ENCODE data around the gene KRTDAP. TPM values are rescaled to one million over a fixed set of nuclear protein-coding genes. Genes with fewer than 3 reads are reported as not detected.
A peak's percentile ranks its signal among the peaks of the same experiment; 100 is the strongest.

KRTDAP gene
- polyA plus RNA-seq, 1 of the 3 experiments (the other 2 are of a cell fraction): not detected

- Histone ChIP-seq H3F3A (replicated peaks; ENCODE audit: insufficient read depth) (no peaks in the 10 kb centered on the region), H3K4me2 (no peak overlapping the region), H3K27ac (ENCODE audit: low read depth in 2 of 2, low read length in 1 of 2) (no peak overlapping the region), H3K9me2 (no peaks in the 10 kb centered on the region), H3K36me3 (replicated peaks in 1 of 2; ENCODE audit: control insufficient read depth in 1 of 2, insufficient read depth in 2 of 2, low read length in 1 of 2) (no peaks in the 10 kb centered on the region), H3K27me3 (ENCODE audit: insufficient read depth) (peaks cover 89% of the 10 kb centered on the region), H3K4me1 (ENCODE audit: control insufficient read depth in 1 of 2, insufficient read depth in 2 of 2, low read depth in 1 of 2, low read length in 1 of 2) (peaks cover 0 to 2% of the 10 kb centered on the region in 2 experiments; a peak in 1 of 4 replicates), H3K9ac (no peak overlapping the region), H3K9me3 (no peaks in the 10 kb centered on the region), H4K20me1 (ENCODE audit: insufficient read depth) (no peaks in the 10 kb centered on the region), H2AFZ (ENCODE audit: low read depth) (no peak overlapping the region), H3K4me3 (ENCODE audit: low read depth in 2 of 2, low read length in 1 of 2) (no peak overlapping the region), H3K79me2 (ENCODE audit: insufficient read depth) (no peaks in the 10 kb centered on the region)
- peak; percentile 87 for DNase-seq
- TF ChIP-seq REST (IDR thresholded peaks at IDR 0.05; ENCODE audit: low read depth, low read length) (peak; percentile 60; the same call in 1 of the 2 replicates), NRF1 (IDR thresholded peaks at IDR 0.05; ENCODE audit: low read depth, low read length) (no peak), TAF1 (IDR thresholded peaks at IDR 0.05; ENCODE audit: borderline replicate concordance, low read depth, low read length) (no peak), ELF1 (IDR thresholded peaks at IDR 0.05) (no peak), YY1 (IDR thresholded peaks at IDR 0.05; ENCODE audit: low read depth) (no peak), SMC3 (IDR thresholded peaks at IDR 0.05; ENCODE audit: low read depth, low read length) (peak; percentile 81), TEAD4 (IDR thresholded peaks at IDR 0.05; ENCODE audit: borderline replicate concordance, insufficient read depth) (no peak), USF2 (IDR thresholded peaks at IDR 0.05; ENCODE audit: borderline replicate concordance, low read depth, low read length) (no peak), FOXJ3 (CRISPR knock-in tag; IDR thresholded peaks at IDR 0.05) (no peak), GABPA (IDR thresholded peaks at IDR 0.05; ENCODE audit: low read depth) (no peak), ZBTB33 (IDR thresholded peaks at IDR 0.05; ENCODE audit: borderline replicate concordance, low read depth) (no peak), IRF3 (IDR thresholded peaks at IDR 0.05; ENCODE audit: low read depth, low read length) (no peak), EZH2phosphoT487 (IDR thresholded peaks at IDR 0.05; ENCODE audit: borderline replicate concordance, low read depth) (no peak), CTCF (IDR thresholded peaks at IDR 0.05) (peak; percentile 81), PBX3 (IDR thresholded peaks at IDR 0.05) (no peak), FOXM1 (IDR thresholded peaks at IDR 0.05; ENCODE audit: low read depth) (no peak), RAD21 (IDR thresholded peaks at IDR 0.05; ENCODE audit: low read length) (peak; percentile 67), GATA2 (CRISPR knock-in tag; IDR thresholded peaks at IDR 0.05) (no peak)
- CTCF ChIA-PET: interaction anchor here (0.5 to 8.1 kb wide), 53 partner anchors 10 to 292 kb away, joined by 3 to 127 read pairs (median 4); partner anchors contain the start of genes FFAR1, FFAR3, GPR42 and USF2
- 8% methylated on average over 28 of the region's 30 CpGs for WGBS (ENCODE audit: low lambda C conversion rate)
- POLR2A ChIA-PET: no interaction called here
These were observed 5.1 kb upstream of the KRTDAP start for GRCh38 chr19:35495107-35496064.

Measured in SK-N-SH (cell line).